Skeletal muscle tissue (tissue), 4 donors: ENCODE results near the gene UBE4B. TPM values are rescaled to one million over a fixed set of nuclear protein-coding genes. Genes with fewer than 3 reads are reported as not detected.

Experiments used
- H3K27ac ChIP-seq: one replicate; pipeline ENCODE4 v1.7.0; 2013; ENCODE audit warnings: mild to moderate bottlenecking, low read depth, low read length, inconsistent platforms
- H3K27me3 ChIP-seq, 3 donors: one replicate each; pipeline ENCODE4 v1.7.0; 2013; ENCODE audit warnings: low read length in 3 of 3; ENCODE audit not compliant: control insufficient read depth in 3 of 3, insufficient read depth in 3 of 3
- H3K36me3 ChIP-seq, 3 donors: one replicate each; pipeline ENCODE4 v1.7.0; 2013; ENCODE audit warnings: low read length in 3 of 3; ENCODE audit not compliant: control insufficient read depth in 3 of 3, insufficient read depth in 3 of 3
- H3K4me1 ChIP-seq, 3 donors: one replicate each; pipeline ENCODE4 v1.7.0; 2013; ENCODE audit warnings: low read length in 3 of 3, mild to moderate bottlenecking in 3 of 3; ENCODE audit not compliant: control insufficient read depth in 3 of 3, insufficient read depth in 3 of 3
- H3K4me3 ChIP-seq, 3 donors: one replicate each; pipeline ENCODE4 v1.7.0; 2013; ENCODE audit warnings: low read length in 3 of 3
- H3K9ac ChIP-seq, 3 donors: one replicate each; pipeline ENCODE4 v1.7.0; 2013; ENCODE audit warnings: low read length in 3 of 3, mild to moderate bottlenecking in 3 of 3, moderate library complexity in 2 of 3, low read depth in 1 of 3
- H3K9me3 ChIP-seq, 3 donors: one replicate each; pipeline ENCODE4 v1.7.0; 2013; ENCODE audit warnings: low read length in 3 of 3; ENCODE audit not compliant: control insufficient read depth in 3 of 3
- total RNA-seq: library from RNA; depleted of rRNA; stranded (reverse); fragments of >200 nt; gene quantifications from one replicate; pipeline ENCODE4 v1.2.3, GENCODE V29; 2014
- donor health status: Osteomylitis.

Gene UBE4B
- total RNA-seq, 1 donor from 2014 or later, result 25.1 TPM

- Histone ChIP-seq H3K27me3 (no peaks in the 10 kb centered on the region), H3K4me1 (peaks cover 0 to 4% (median 0%) of the 10 kb centered on the region in 3 donors), H3K27ac (no peak overlapping the region), H3K36me3 (peaks cover 12 to 29% (median 29%) of the 10 kb centered on the region in 3 donors), H3K4me3 (no peak overlapping the region), H3K9me3 (no peaks in the 10 kb centered on the region), H3K9ac (no peak overlapping the region)
Measured at GRCh38 chr1:10121688-10122087, 88.9 kb downstream of the UBE4B start.

GRCh38 chr1:10122926-10123325 lies 90.2 kb downstream of the UBE4B start:
- H3K4me3 ChIP-seq, result no peak overlapping the region
- H3K36me3 ChIP-seq, result peaks cover 12 to 28% (median 19%) of the 10 kb centered on the region in 3 donors
- peak overlapping the region; percentile 28 for H3K27ac ChIP-seq
- H3K9me3 ChIP-seq, result no peaks in the 10 kb centered on the region
- H3K27me3 ChIP-seq, result no peaks in the 10 kb centered on the region
- peaks cover 0 to 4% (median 0%) of the 10 kb centered on the region in 3 donors for H3K4me1 ChIP-seq
- no peak overlapping the region for H3K9ac ChIP-seq

GRCh38 chr1:10128101-10128765 lies 95.5 kb downstream of the UBE4B start:
- no peaks in the 10 kb centered on the region for H3K9me3 ChIP-seq
- H3K4me1 ChIP-seq, result peaks cover 0 to 4% (median 0%) of the 10 kb centered on the region in 3 donors
- no peak overlapping the region for H3K9ac ChIP-seq
- H3K36me3 ChIP-seq, result peaks cover 31 to 41% (median 41%) of the 10 kb centered on the region in 3 donors
- H3K4me3 ChIP-seq, result no peak overlapping the region
- no peaks in the 10 kb centered on the region for H3K27me3 ChIP-seq
- H3K27ac ChIP-seq, result no peak overlapping the region

- Histone ChIP-seq H3K4me1 (no peaks in the 10 kb centered on the region), H3K4me3 (no peak overlapping the region), H3K36me3 (peaks cover 50 to 69% (median 61%) of the 10 kb centered on the region in 3 donors), H3K27ac (no peak overlapping the region), H3K27me3 (no peaks in the 10 kb centered on the region), H3K9ac (no peak overlapping the region), H3K9me3 (no peaks in the 10 kb centered on the region)
Measured at GRCh38 chr1:10132316-10132715, 99.6 kb downstream of the UBE4B start.

- Histone ChIP-seq H3K9ac (no peak overlapping the region), H3K27ac (no peak overlapping the region), H3K9me3 (no peaks in the 10 kb centered on the region), H3K27me3 (no peaks in the 10 kb centered on the region), H3K4me3 (no peak overlapping the region), H3K4me1 (no peaks in the 10 kb centered on the region), H3K36me3 (peaks cover 50 to 73% (median 63%) of the 10 kb centered on the region in 3 donors)
Measured at GRCh38 chr1:10132852-10133251, 100.1 kb downstream of the UBE4B start.

GRCh38 chr1:10140981-10141380 lies 108.2 kb downstream of the UBE4B start:
- no peaks in the 10 kb centered on the region for H3K27me3 ChIP-seq
- H3K4me3 ChIP-seq, result no peak overlapping the region
- no peak overlapping the region for H3K27ac ChIP-seq
- H3K36me3 ChIP-seq, result peaks cover 13 to 34% (median 27%) of the 10 kb centered on the region in 3 donors
- H3K9me3 ChIP-seq, result no peaks in the 10 kb centered on the region
- no peak overlapping the region for H3K9ac ChIP-seq
- no peaks in the 10 kb centered on the region for H3K4me1 ChIP-seq

GRCh38 chr1:10143961-10144485 lies 111.3 kb downstream of the UBE4B start:
- no peaks in the 10 kb centered on the region for H3K27me3 ChIP-seq
- no peak overlapping the region for H3K9ac ChIP-seq
- no peaks in the 10 kb centered on the region for H3K4me1 ChIP-seq
- H3K9me3 ChIP-seq, result no peaks in the 10 kb centered on the region
- H3K27ac ChIP-seq, result no peak overlapping the region
- peaks cover 11 to 25% (median 20%) of the 10 kb centered on the region in 3 donors for H3K36me3 ChIP-seq
- no peak overlapping the region for H3K4me3 ChIP-seq

GRCh38 chr1:10146391-10146790 lies 113.6 kb downstream of the UBE4B start:
- Histone ChIP-seq H3K27me3 (no peaks in the 10 kb centered on the region), H3K9me3 (no peaks in the 10 kb centered on the region), H3K36me3 (peaks cover 7 to 20% (median 16%) of the 10 kb centered on the region in 3 donors), H3K9ac (no peak overlapping the region), H3K27ac (no peak overlapping the region), H3K4me1 (peaks cover 0 to 1% (median 0%) of the 10 kb centered on the region in 3 donors), H3K4me3 (no peak overlapping the region)

GRCh38 chr1:10149231-10149630 lies 116.5 kb downstream of the UBE4B start:
- Histone ChIP-seq H3K9ac (no peak overlapping the region), H3K4me3 (no peak overlapping the region), H3K36me3 (peaks cover 5 to 15% (median 8%) of the 10 kb centered on the region in 3 donors), H3K27me3 (no peaks in the 10 kb centered on the region), H3K4me1 (peaks cover 0 to 13% (median 9%) of the 10 kb centered on the region in 3 donors), H3K9me3 (no peaks in the 10 kb centered on the region), H3K27ac (no peak overlapping the region)

- Histone ChIP-seq H3K27ac (peak overlapping the region; percentile 44), H3K36me3 (peaks cover 0 to 5% (median 2%) of the 10 kb centered on the region in 3 donors)
Measured at GRCh38 chr1:10152709-10153284, 120.0 kb downstream of the UBE4B start.

More at GRCh38 chr1:10152709-10153284, 120.0 kb downstream of the UBE4B start:
- no peaks in the 10 kb centered on the region for H3K9me3 ChIP-seq
- no peak overlapping the region for H3K4me3 ChIP-seq
- H3K27me3 ChIP-seq, result no peaks in the 10 kb centered on the region
- H3K4me1 ChIP-seq, result peaks cover 13 to 22% (median 21%) of the 10 kb centered on the region in 3 donors
- no peak overlapping the region for H3K9ac ChIP-seq
